Activated CD4-positive, alpha-beta memory T cell treated with anti-CD3 and anti-CD28 coated beads for 36 hours (primary cell): Measurements from ENCODE around the gene DMBT1. TPM values are rescaled to one million over a fixed set of nuclear protein-coding genes. Genes with fewer than 3 reads are reported as not detected.

ENCODE experiments used
- CTCF ChIA-PET: fragments of 350-600 bp; sonication (Branson Sonifier 250); formaldehyde crosslinking; loops from one replicate; lab custom pipeline; 2021; ENCODE audit warnings: antibody characterized with exemption, inconsistent platforms; lab: Charles Lee
- POLR2A ChIA-PET: fragments of 350-600 bp; sonication (Branson Sonifier 250); formaldehyde crosslinking; loops from one replicate; lab custom pipeline; 2021; ENCODE audit warnings: antibody characterized with exemption; lab: Charles Lee
- DNase-seq: peaks from one replicate; pipeline ENCODE4 v3.0.0-alpha.2; 2020
- H3K27ac Mint-ChIP-seq: one replicate; pipeline ENCODE4 v1.8.0; 2021; ENCODE audit warnings: mixed read lengths
- H3K27me3 Mint-ChIP-seq: one replicate; pipeline ENCODE4 v1.8.0; 2021; ENCODE audit warnings: mixed read lengths
- H3K36me3 Mint-ChIP-seq: one replicate; pipeline ENCODE4 v1.8.0; 2021; ENCODE audit warnings: mixed read lengths
- H3K4me1 Mint-ChIP-seq: one replicate; pipeline ENCODE4 v1.8.0; 2021; ENCODE audit warnings: low read depth, mixed read lengths
- H3K4me3 Mint-ChIP-seq: one replicate; pipeline ENCODE4 v1.8.0; 2021; ENCODE audit warnings: mild to moderate bottlenecking, mixed read lengths
- H3K9me3 Mint-ChIP-seq: one replicate; pipeline ENCODE4 v1.8.0; 2021; ENCODE audit warnings: mixed read lengths
- intact Hi-C: fragments of 100-400 bp; cut with micrococcal nuclease; formaldehyde crosslinking; loops from one replicate; pipeline ENCODE4 v1.15.1; 2023
- total RNA-seq, 2 experiments: library from RNA; stranded (reverse); gene quantifications; one replicate each; pipeline ENCODE4 v1.2.3, GENCODE V29; 2021

Gene DMBT1
- total RNA-seq, 2 experiments from 2014 or later = not detected

GRCh38 chr10:122688293-122688989 lies 127.9 kb downstream of the DMBT1 start:
- CTCF ChIA-PET = no interaction called here
- POLR2A ChIA-PET = no interaction called here
- no peaks in the 10 kb centered on the region for H3K9me3 Mint-ChIP-seq
- no peak overlapping the region for H3K27ac Mint-ChIP-seq
- H3K4me1 Mint-ChIP-seq = no peaks in the 10 kb centered on the region
- H3K27me3 Mint-ChIP-seq = peaks cover 24% of the 10 kb centered on the region
- no peak overlapping the region for H3K4me3 Mint-ChIP-seq
- no peaks in the 10 kb centered on the region for H3K36me3 Mint-ChIP-seq
- no peak for DNase-seq
- intact Hi-C loops = no loop called here

- ChIA-PET POLR2A (no interaction called here), CTCF (interaction anchor here (1.6 kb wide), 1 partner anchor 14 kb away, joined by 5 read pairs; no protein-coding TSS in a partner anchor)
- peaks cover 23% of the 10 kb centered on the region for H3K27me3 Mint-ChIP-seq
- H3K36me3 Mint-ChIP-seq = no peaks in the 10 kb centered on the region
- H3K4me3 Mint-ChIP-seq = no peak overlapping the region
- DNase-seq = no peak
- H3K27ac Mint-ChIP-seq = no peak overlapping the region
- intact Hi-C loops = no loop called here
- no peaks in the 10 kb centered on the region for H3K4me1 Mint-ChIP-seq
- no peaks in the 10 kb centered on the region for H3K9me3 Mint-ChIP-seq
These were observed 128.7 kb downstream of the DMBT1 start for GRCh38 chr10:122689146-122689820.

DNA sequence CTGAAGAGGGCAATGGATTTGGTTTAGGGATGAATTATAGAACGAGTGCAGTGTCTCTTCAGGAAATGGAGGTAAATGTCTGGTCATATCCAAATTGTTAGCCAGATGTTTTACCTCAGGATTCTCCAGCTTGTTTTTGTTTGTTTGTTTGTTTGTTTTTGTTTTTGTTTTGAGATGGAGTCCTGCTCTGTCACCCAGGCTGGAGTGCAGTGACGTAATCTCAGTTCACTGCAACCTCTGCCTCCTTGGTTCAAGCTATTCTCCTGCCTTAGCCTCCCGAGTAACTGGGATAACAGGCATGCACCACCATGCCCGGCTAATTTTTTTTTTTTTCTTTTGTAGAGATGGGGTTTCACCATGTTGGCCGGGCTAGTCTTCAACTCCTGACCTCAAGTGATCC lies 132.2 kb downstream of the DMBT1 start:
- H3K4me3 Mint-ChIP-seq = no peak overlapping the region
- DNase-seq = no peak
- H3K36me3 Mint-ChIP-seq = no peaks in the 10 kb centered on the region
- ChIA-PET POLR2A (no interaction called here), CTCF (no interaction called here)
- no peaks in the 10 kb centered on the region for H3K9me3 Mint-ChIP-seq
- no peak overlapping the region for H3K27ac Mint-ChIP-seq
- H3K4me1 Mint-ChIP-seq = no peaks in the 10 kb centered on the region
- intact Hi-C loops = no loop called here
- H3K27me3 Mint-ChIP-seq = peaks cover 19% of the 10 kb centered on the region

Other genes starting within 250 kb of the DMBT1 start
- gene PLEKHA1, start 186.0 kb upstream of the DMBT1 start, total RNA-seq = 10 to 100 TPM; 11.1 to 12.9 TPM
- gene ARMS2, start 106.1 kb upstream of the DMBT1 start, total RNA-seq = not detected
- not detected for gene HTRA1, start 99.2 kb upstream of the DMBT1 start, total RNA-seq
- not detected for gene C10orf120, start 139.1 kb downstream of the DMBT1 start, total RNA-seq